Lung (tissue), 12 donors: ENCODE measurements around the gene NHLH1. TPM values are rescaled to one million over a fixed set of nuclear protein-coding genes. Genes with fewer than 3 reads are reported as not detected.

Source experiments
- ATAC-seq: fragments of 200-7000 bp; cut with Tn5 transposase; one replicate; pipeline ENCODE4 v1.9.1; 2020; ENCODE audit warnings: moderate number of reproducible peaks; ENCODE audit not compliant: insufficient read depth, low FRiP score
- DNase-seq, 3 donors: peaks; one replicate each; pipeline ENCODE4 v3.0.0-alpha.2; 2013 to 2017
- H3K27ac ChIP-seq, 2 donors: one replicate each; pipeline ENCODE4 v1.5.1; 2013; ENCODE audit warnings: mild to moderate bottlenecking in 2 of 2, moderate library complexity in 2 of 2, control low read depth in 1 of 2, inconsistent platforms in 1 of 2, low read depth in 1 of 2, low read length in 1 of 2
- H3K27me3 ChIP-seq, 3 donors: one replicate each; pipeline ENCODE4 v1.5.1; 2013; ENCODE audit warnings: low read length in 2 of 3; ENCODE audit not compliant: control insufficient read depth in 3 of 3, insufficient read depth in 3 of 3
- H3K36me3 ChIP-seq, 4 donors: one replicate each; pipeline ENCODE4 v1.5.1; 2013; ENCODE audit warnings: low read length in 4 of 4, mild to moderate bottlenecking in 1 of 4, moderate library complexity in 1 of 4; ENCODE audit not compliant: control insufficient read depth in 4 of 4, insufficient read depth in 4 of 4
- H3K4me1 ChIP-seq, 5 donors: one replicate each; pipeline ENCODE4 v1.5.1; 2013; ENCODE audit warnings: low read length in 5 of 5, mild to moderate bottlenecking in 2 of 5, moderate library complexity in 1 of 5; ENCODE audit not compliant: control insufficient read depth in 5 of 5, insufficient read depth in 5 of 5
- H3K4me3 ChIP-seq: one replicate; pipeline ENCODE4 v1.5.1; 2013; ENCODE audit warnings: mild to moderate bottlenecking, control low read depth, moderate library complexity
- H3K9ac ChIP-seq, 2 donors: one replicate each; pipeline ENCODE4 v1.5.1; 2013; ENCODE audit warnings: low read length in 2 of 2, control low read depth in 1 of 2; ENCODE audit not compliant: insufficient read depth in 1 of 2
- H3K9me3 ChIP-seq, 4 donors: one replicate each; pipeline ENCODE4 v1.5.1; 2013; ENCODE audit warnings: low read length in 3 of 4, mild to moderate bottlenecking in 1 of 4, moderate library complexity in 1 of 4; ENCODE audit not compliant: control insufficient read depth in 4 of 4, insufficient read depth in 3 of 4
- WGBS, 2 donors: extraction: QIAGEN DNeasy Blood & Tissue Kit; methylation state at CpG; one replicate each; pipeline ENCODE4 v1.1.7; 2013; 5-methylcytosine and 5-hydroxymethylcytosine counted together
- polyA plus RNA-seq, 2 donors: library from polyadenylated mRNA; stranded (reverse); fragments of 200-250 nt; gene quantifications; one replicate each; pipeline ENCODE4 v1.2.1, GENCODE V29; 2013
- total RNA-seq, 2 donors: library from RNA; depleted of rRNA in 1 of 2; stranded (reverse); fragments of >200 nt in 1 of 2; gene quantifications; one replicate each; pipeline ENCODE4 v1.2.1, GENCODE V29; 2014 to 2021
- TF ChIP-seq, protein P1 (sequence below): IDR thresholded peaks from 2 replicates; pipeline ENCODE4 v1.5.1; 2012; ENCODE audit warnings: mild to moderate bottlenecking; ENCODE audit errors: control extremely low read depth, extremely low read depth
- donor health status: control.
- donor health status: control.
- donor health status: Bipolar disorder and iron deficiency.
- donor health status: healthy.
- donor health status: DM: yes; HTN: yes; CAD: no.

The NHLH1 gene
- total and polyA plus RNA-seq, 4 donors: 0.09 to 0.21 (median 0.15) TPM

DNA sequence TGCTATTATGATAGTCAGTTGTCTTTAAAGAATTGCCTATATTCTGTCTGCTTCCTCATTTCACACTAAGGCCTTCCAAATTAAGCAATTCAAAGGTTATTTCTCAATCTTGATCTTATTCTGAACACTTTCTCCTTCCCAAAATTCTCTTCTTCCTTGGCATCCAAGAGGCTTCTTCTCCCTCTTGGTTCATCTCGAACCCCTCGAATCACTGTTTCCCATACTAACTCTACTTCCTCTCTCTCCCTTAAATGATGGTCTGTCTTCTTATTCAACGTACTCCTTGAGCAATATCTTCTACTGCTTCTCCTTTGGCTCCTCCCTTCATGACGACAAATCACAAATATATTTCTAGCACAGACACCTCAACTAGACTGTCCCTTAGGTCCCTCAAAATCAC lies 28.3 kb upstream of the NHLH1 start:
- no peak overlapping the region for H3K27ac ChIP-seq
- H3K4me3 ChIP-seq: no peak overlapping the region
- peaks cover 0 to 16% (median 5%) of the 10 kb centered on the region in 5 donors for H3K4me1 ChIP-seq
- no peak overlapping the region for H3K9ac ChIP-seq
- ATAC-seq (no peak), DNase-seq (no peak)
- H3K27me3 ChIP-seq: no peaks in the 10 kb centered on the region
- H3K9me3 ChIP-seq: no peaks in the 10 kb centered on the region
- WGBS, 2 donors: 25 to 67% methylated on average over 4 of the region's 4 CpGs
- TF ChIP-seq, protein P1, sequence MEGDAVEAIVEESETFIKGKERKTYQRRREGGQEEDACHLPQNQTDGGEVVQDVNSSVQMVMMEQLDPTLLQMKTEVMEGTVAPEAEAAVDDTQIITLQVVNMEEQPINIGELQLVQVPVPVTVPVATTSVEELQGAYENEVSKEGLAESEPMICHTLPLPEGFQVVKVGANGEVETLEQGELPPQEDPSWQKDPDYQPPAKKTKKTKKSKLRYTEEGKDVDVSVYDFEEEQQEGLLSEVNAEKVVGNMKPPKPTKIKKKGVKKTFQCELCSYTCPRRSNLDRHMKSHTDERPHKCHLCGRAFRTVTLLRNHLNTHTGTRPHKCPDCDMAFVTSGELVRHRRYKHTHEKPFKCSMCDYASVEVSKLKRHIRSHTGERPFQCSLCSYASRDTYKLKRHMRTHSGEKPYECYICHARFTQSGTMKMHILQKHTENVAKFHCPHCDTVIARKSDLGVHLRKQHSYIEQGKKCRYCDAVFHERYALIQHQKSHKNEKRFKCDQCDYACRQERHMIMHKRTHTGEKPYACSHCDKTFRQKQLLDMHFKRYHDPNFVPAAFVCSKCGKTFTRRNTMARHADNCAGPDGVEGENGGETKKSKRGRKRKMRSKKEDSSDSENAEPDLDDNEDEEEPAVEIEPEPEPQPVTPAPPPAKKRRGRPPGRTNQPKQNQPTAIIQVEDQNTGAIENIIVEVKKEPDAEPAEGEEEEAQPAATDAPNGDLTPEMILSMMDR: no peak
- peaks cover 14 to 42% (median 15%) of the 10 kb centered on the region in 4 donors for H3K36me3 ChIP-seq

DNA sequence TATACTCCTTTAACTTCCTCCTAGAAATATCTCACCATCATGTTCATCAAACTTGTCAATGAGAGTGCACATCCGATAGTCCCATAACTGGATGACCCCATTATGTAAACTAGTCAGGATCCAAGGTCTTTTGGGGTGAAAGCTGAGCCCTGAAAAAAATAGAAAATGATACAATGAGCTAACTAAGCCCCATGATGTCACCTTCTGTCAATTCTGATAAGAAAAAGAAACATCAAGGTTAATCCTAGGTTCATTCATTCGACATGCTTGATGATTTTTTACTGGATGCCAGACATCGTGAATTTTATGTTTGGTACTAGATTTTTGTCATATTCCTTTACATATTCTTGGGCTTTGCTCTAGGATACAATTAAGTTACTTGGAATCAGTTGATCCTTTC lies 26.7 kb upstream of the NHLH1 start:
- 84 to 90% methylated on average over 3 of the region's 3 CpGs for WGBS, 2 donors
- Histone ChIP-seq H3K36me3 (peaks cover 9 to 31% (median 14%) of the 10 kb centered on the region in 4 donors), H3K4me3 (no peak overlapping the region), H3K9ac (no peak overlapping the region), H3K4me1 (peaks cover 0 to 25% (median 12%) of the 10 kb centered on the region in 5 donors), H3K27me3 (no peaks in the 10 kb centered on the region), H3K27ac (no peak overlapping the region), H3K9me3 (no peaks in the 10 kb centered on the region)
- DNase-seq (no peak), ATAC-seq (no peak)
- TF ChIP-seq, protein P1: no peak

DNA sequence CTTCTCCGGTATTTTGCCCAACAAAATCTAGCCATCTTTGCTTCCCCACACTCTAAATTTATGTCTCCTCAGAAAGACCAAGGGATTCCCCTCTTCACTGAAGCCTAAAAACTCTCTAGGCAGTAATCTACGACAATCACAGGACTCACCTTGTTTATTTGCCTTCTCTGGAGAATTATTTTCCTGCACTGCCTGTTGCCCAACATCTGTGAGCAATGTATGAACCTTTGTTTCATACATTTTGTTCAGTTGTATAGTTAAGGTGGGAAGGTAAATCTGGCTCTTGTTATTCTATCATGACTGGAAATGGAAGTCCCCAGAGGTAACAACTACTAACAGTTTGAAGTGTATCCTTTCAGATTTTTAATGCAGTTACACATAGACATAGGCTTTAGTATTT lies 26.0 kb upstream of the NHLH1 start:
- H3K36me3 ChIP-seq: peaks cover 9 to 35% (median 15%) of the 10 kb centered on the region in 4 donors
- H3K27me3 ChIP-seq: no peaks in the 10 kb centered on the region
- ATAC-seq (no peak), DNase-seq (no peak)
- no peak overlapping the region for H3K27ac ChIP-seq
- H3K4me1 ChIP-seq: peaks cover 0 to 25% (median 12%) of the 10 kb centered on the region in 5 donors
- H3K9ac ChIP-seq: peak overlapping the region; percentile 4 to 52
- 62 to 70% methylated on average over 2 of the region's 2 CpGs for WGBS, 2 donors
- TF ChIP-seq, protein P1: no peak
- no peaks in the 10 kb centered on the region for H3K9me3 ChIP-seq
- H3K4me3 ChIP-seq: no peak overlapping the region

- TF ChIP-seq, protein P1: no peak
- 0% methylated on average over 7 of the region's 7 CpGs for WGBS, 2 donors
- no peaks in the 10 kb centered on the region for H3K9me3 ChIP-seq
- DNase-seq: peak in 2 of 3 donors; percentile 19 to 51
- no peaks in the 10 kb centered on the region for H3K27me3 ChIP-seq
- H3K9ac ChIP-seq: peak overlapping the region; percentile 94
- peak overlapping the region; percentile 92 for H3K4me3 ChIP-seq
- peaks cover 0 to 25% (median 12%) of the 10 kb centered on the region in 5 donors for H3K4me1 ChIP-seq
- peak; percentile 1 for ATAC-seq
- peaks cover 6 to 34% (median 15%) of the 10 kb centered on the region in 4 donors for H3K36me3 ChIP-seq
- peak overlapping the region; percentile 75 to 90 for H3K27ac ChIP-seq
Observed at GRCh38 chr1:160342526-160342925, 24.3 kb upstream of the NHLH1 start.
